H9 (cell line): ENCODE measurements around the gene TNFAIP6. TPM values are rescaled to one million over a fixed set of nuclear protein-coding genes. Genes with fewer than 3 reads are reported as not detected.
"Not testable (repeated sequence)": the region's sequence is repeated elsewhere in the genome, so short reads cannot be mapped to it uniquely, and the experiment has no call there.

Experiments
- DNase-seq: peaks from one replicate; pipeline ENCODE4 v3.0.0-alpha.2; 2017
- H2AFZ ChIP-seq: one replicate; pipeline ENCODE4 v1.6.1; 2013; ENCODE audit warnings: mild to moderate bottlenecking, low read length, control low read depth, moderate library complexity
- H2AK5ac ChIP-seq: 2 replicates; pipeline ENCODE4 v1.6.1; 2013; ENCODE audit warnings: low read length, control low read depth, mixed read lengths; ENCODE audit not compliant: insufficient read length
- H2BK120ac ChIP-seq: one replicate; pipeline ENCODE4 v1.6.1; 2013; ENCODE audit warnings: low read depth, mild to moderate bottlenecking, low read length, control low read depth, inconsistent platforms; ENCODE audit not compliant: poor library complexity, severe bottlenecking
- H2BK12ac ChIP-seq: 2 replicates; pipeline ENCODE4 v1.6.1; 2013; ENCODE audit warnings: low read length, control low read depth, mixed read lengths, low read depth; ENCODE audit not compliant: insufficient read length
- H2BK15ac ChIP-seq: 2 replicates; pipeline ENCODE4 v1.6.1; 2013; ENCODE audit warnings: low read depth, low read length, control low read depth
- H2BK20ac ChIP-seq: one replicate; pipeline ENCODE4 v1.6.1; 2013; ENCODE audit warnings: low read depth, mild to moderate bottlenecking, low read length, control low read depth, inconsistent platforms; ENCODE audit not compliant: poor library complexity, severe bottlenecking
- H2BK5ac ChIP-seq: 2 replicates; pipeline ENCODE4 v1.6.1; 2013; ENCODE audit warnings: low read length, control low read depth, mixed read lengths; ENCODE audit not compliant: insufficient read length
- H3K14ac ChIP-seq: 2 replicates; pipeline ENCODE4 v1.6.1; 2013; ENCODE audit warnings: low read length, control low read depth; ENCODE audit not compliant: insufficient read depth
- H3K18ac ChIP-seq: 2 replicates; pipeline ENCODE4 v1.6.1; 2013; ENCODE audit warnings: low read depth, mild to moderate bottlenecking, mixed read lengths, low read length, control low read depth; ENCODE audit not compliant: insufficient read length
- H3K23ac ChIP-seq: 2 replicates; pipeline ENCODE4 v1.6.1; 2013; ENCODE audit warnings: low read length, control low read depth, mixed read lengths, low read depth; ENCODE audit not compliant: insufficient read length
- H3K23me2 ChIP-seq: 2 replicates; pipeline ENCODE4 v1.6.1; 2013; ENCODE audit warnings: low read depth, mild to moderate bottlenecking, mixed read lengths, low read length, control low read depth; ENCODE audit not compliant: insufficient read length, poor library complexity, severe bottlenecking
- H3K27ac ChIP-seq: 2 replicates; pipeline ENCODE4 v1.5.1; 2013; ENCODE audit warnings: low read length, control low read depth, mixed read lengths, low read depth; ENCODE audit not compliant: insufficient read length
- H3K27me3 ChIP-seq: 2 replicates; pipeline ENCODE4 v1.6.1; 2013; ENCODE audit warnings: low read length, control low read depth, inconsistent platforms; ENCODE audit not compliant: insufficient read depth
- H3K4ac ChIP-seq: 2 replicates; pipeline ENCODE4 v1.6.1; 2013; ENCODE audit warnings: low read depth, mild to moderate bottlenecking, control low read depth, inconsistent platforms, low read length, moderate library complexity
- H3K4me1 ChIP-seq: 2 replicates; pipeline ENCODE4 v1.6.1; 2013; ENCODE audit warnings: low read length, control low read depth, inconsistent platforms; ENCODE audit not compliant: insufficient read depth
- H3K4me2 ChIP-seq: 2 replicates; pipeline ENCODE4 v1.6.1; 2013; ENCODE audit warnings: low read length, control low read depth, mixed read lengths; ENCODE audit not compliant: insufficient read length, insufficient read depth
- H3K56ac ChIP-seq: 2 replicates; pipeline ENCODE4 v1.6.1; 2013; ENCODE audit warnings: low read depth, mild to moderate bottlenecking, mixed read lengths, low read length, control low read depth; ENCODE audit not compliant: insufficient read length
- H3K79me1 ChIP-seq: 2 replicates; pipeline ENCODE4 v1.6.1; 2013; ENCODE audit warnings: low read depth, mild to moderate bottlenecking, moderate library complexity, low read length, control low read depth, inconsistent platforms; ENCODE audit not compliant: insufficient read depth, poor library complexity, severe bottlenecking
- H3K79me2 ChIP-seq: 2 replicates; pipeline ENCODE4 v1.6.1; 2013; ENCODE audit warnings: low read length, control low read depth, inconsistent platforms; ENCODE audit not compliant: insufficient read depth
- H3K9ac ChIP-seq: 2 replicates; pipeline ENCODE4 v1.6.1; 2013; ENCODE audit warnings: low read length, control low read depth, mixed read lengths; ENCODE audit not compliant: insufficient read length; ENCODE audit errors: extremely low read depth
- H3K9me3 ChIP-seq: one replicate; pipeline ENCODE4 v1.6.1; 2013; ENCODE audit warnings: low read depth, low read length, inconsistent platforms; ENCODE audit not compliant: control insufficient read depth
- H3T11ph ChIP-seq: one replicate; pipeline ENCODE4 v1.6.1; 2013; ENCODE audit warnings: mild to moderate bottlenecking, low read length, control low read depth, inconsistent platforms
- H4K20me1 ChIP-seq: one replicate; pipeline ENCODE4 v1.6.1; 2013; ENCODE audit not compliant: control insufficient read depth, insufficient read length, insufficient read depth
- H4K5ac ChIP-seq: 2 replicates; pipeline ENCODE4 v1.6.1; 2013; ENCODE audit warnings: low read depth, mild to moderate bottlenecking, mixed read lengths, low read length, control low read depth; ENCODE audit not compliant: insufficient read length
- H4K8ac ChIP-seq: replicated peaks from 2 replicates; pipeline ENCODE4 v1.6.1; 2013; ENCODE audit warnings: low read length, control low read depth, mixed read lengths, low read depth; ENCODE audit not compliant: insufficient read length
- H4K91ac ChIP-seq: 2 replicates; pipeline ENCODE4 v1.6.1; 2013; ENCODE audit warnings: low read depth, mild to moderate bottlenecking, moderate library complexity, mixed read lengths, low read length, control low read depth; ENCODE audit not compliant: insufficient read length
- H3K27ac Mint-ChIP-seq, 3 experiments: 2 replicates in 2 of 3; 3 replicates in 1 of 3; pipeline ENCODE4 v1.8.0; 2020 to 2021; ENCODE audit warnings: mixed read lengths in 3 of 3, mild to moderate bottlenecking in 1 of 3, moderate library complexity in 1 of 3
- H3K27me3 Mint-ChIP-seq: 2 replicates; pipeline ENCODE4 v1.8.0; 2021; ENCODE audit warnings: low read depth, mild to moderate bottlenecking, moderate library complexity, mixed read lengths
- H3K36me3 Mint-ChIP-seq, 3 experiments: 2 replicates in 2 of 3; 3 replicates in 1 of 3; pipeline ENCODE4 v1.8.0; 2020 to 2021; ENCODE audit warnings: low read depth in 3 of 3, mixed read lengths in 3 of 3; ENCODE audit not compliant: insufficient read depth in 1 of 3
- H3K4me1 Mint-ChIP-seq, 2 experiments: 2 replicates each; pipeline ENCODE4 v1.8.0; 2020; ENCODE audit warnings: mixed read lengths in 2 of 2
- H3K4me3 Mint-ChIP-seq, 2 experiments: 2 replicates in 1 of 2; 3 replicates in 1 of 2; pipeline ENCODE4 v1.8.0; 2020 to 2021; ENCODE audit warnings: mild to moderate bottlenecking in 2 of 2, mixed read lengths in 2 of 2, moderate library complexity in 1 of 2
- H3K9me3 Mint-ChIP-seq, 2 experiments: 2 replicates in 1 of 2; 3 replicates in 1 of 2; pipeline ENCODE4 v1.8.0; 2020; ENCODE audit warnings: mild to moderate bottlenecking in 2 of 2, mixed read lengths in 2 of 2, moderate library complexity in 1 of 2
- WGBS: extraction: QIAGEN DNeasy Blood & Tissue Kit; methylation state at CpG from one replicate; pipeline ENCODE4 v1.1.7; 2013; ENCODE audit warnings: missing lambda C conversion rate, low lambda C conversion rate, mixed read lengths; ENCODE audit not compliant: insufficient read length; ENCODE audit errors: extremely low coverage; 5-methylcytosine and 5-hydroxymethylcytosine counted together
- total RNA-seq: library from RNA; stranded (reverse); gene quantifications from 2 replicates; pipeline ENCODE4 v1.2.1, GENCODE V29; 2021
- TF ChIP-seq, protein P1 (sequence below): fragments of 200-600 bp; sonication (generic); conservative IDR thresholded peaks from 3 replicates; pipeline ENCODE4 v1.8.0; 2021; ENCODE audit warnings: antibody characterized with exemption, mild to moderate bottlenecking

TNFAIP6 gene
- total RNA-seq, 1 experiment from 2014 or later: 1.2 TPM

DNA sequence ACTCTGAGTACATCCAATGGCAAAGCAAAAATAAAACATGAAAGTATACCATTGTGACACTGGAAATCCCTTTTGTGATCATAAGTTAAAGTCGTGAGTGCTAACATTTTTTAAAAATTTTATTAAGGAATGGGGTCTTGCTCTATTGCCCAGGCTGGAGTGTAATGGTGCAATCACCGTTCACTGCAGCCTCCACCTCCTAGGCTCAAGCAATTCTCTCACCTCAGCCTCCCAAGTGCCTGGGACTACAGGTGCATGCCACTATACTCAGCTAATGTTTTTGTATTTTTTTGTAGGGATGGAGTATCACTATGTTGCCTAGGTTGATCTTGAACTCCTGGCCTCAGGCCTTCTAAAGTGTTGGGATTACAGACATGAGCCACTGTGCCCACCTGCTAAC is 14.3 kb upstream of the TNFAIP6 start:
- Mint-ChIP-seq H3K9me3 (peaks cover 13 to 14% of the 10 kb centered on the region in 2 experiments), H3K4me1 (peaks cover 26 to 29% of the 10 kb centered on the region in 2 experiments), H3K27ac (no peak overlapping the region), H3K4me3 (no peak overlapping the region), H3K27me3 (no peaks in the 10 kb centered on the region), H3K36me3 (peaks cover 7 to 14% (median 11%) of the 10 kb centered on the region in 3 experiments)
- no peak overlapping the region for H3T11ph ChIP-seq
- H4K91ac ChIP-seq: no peak overlapping the region
- H3K23me2 ChIP-seq: no peaks in the 10 kb centered on the region
- no peaks in the 10 kb centered on the region for H3K9me3 ChIP-seq
- no peak overlapping the region for H4K8ac ChIP-seq
- H3K27me3 ChIP-seq: no peaks in the 10 kb centered on the region
- TF ChIP-seq, protein P1, sequence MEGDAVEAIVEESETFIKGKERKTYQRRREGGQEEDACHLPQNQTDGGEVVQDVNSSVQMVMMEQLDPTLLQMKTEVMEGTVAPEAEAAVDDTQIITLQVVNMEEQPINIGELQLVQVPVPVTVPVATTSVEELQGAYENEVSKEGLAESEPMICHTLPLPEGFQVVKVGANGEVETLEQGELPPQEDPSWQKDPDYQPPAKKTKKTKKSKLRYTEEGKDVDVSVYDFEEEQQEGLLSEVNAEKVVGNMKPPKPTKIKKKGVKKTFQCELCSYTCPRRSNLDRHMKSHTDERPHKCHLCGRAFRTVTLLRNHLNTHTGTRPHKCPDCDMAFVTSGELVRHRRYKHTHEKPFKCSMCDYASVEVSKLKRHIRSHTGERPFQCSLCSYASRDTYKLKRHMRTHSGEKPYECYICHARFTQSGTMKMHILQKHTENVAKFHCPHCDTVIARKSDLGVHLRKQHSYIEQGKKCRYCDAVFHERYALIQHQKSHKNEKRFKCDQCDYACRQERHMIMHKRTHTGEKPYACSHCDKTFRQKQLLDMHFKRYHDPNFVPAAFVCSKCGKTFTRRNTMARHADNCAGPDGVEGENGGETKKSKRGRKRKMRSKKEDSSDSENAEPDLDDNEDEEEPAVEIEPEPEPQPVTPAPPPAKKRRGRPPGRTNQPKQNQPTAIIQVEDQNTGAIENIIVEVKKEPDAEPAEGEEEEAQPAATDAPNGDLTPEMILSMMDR: no peak
- no peak for DNase-seq
- no peak overlapping the region for H3K56ac ChIP-seq
- H3K23ac ChIP-seq: no peak overlapping the region
- H3K79me1 ChIP-seq: no peaks in the 10 kb centered on the region
- no peak overlapping the region for H2BK12ac ChIP-seq
- no peak overlapping the region for H2BK15ac ChIP-seq
- H2BK20ac ChIP-seq: no peak overlapping the region
- no peak overlapping the region for H3K4me2 ChIP-seq
- H2BK120ac ChIP-seq: no peak overlapping the region
- no peak overlapping the region for H4K5ac ChIP-seq
- no peaks in the 10 kb centered on the region for H3K79me2 ChIP-seq
- no peak overlapping the region for H3K9ac ChIP-seq
- no peak overlapping the region for H2AK5ac ChIP-seq
- H2BK5ac ChIP-seq: no peak overlapping the region
- H3K4ac ChIP-seq: no peak overlapping the region
- no peak overlapping the region for H3K18ac ChIP-seq
- H3K14ac ChIP-seq: no peak overlapping the region
- H2AFZ ChIP-seq: no peak overlapping the region
- no peaks in the 10 kb centered on the region for H4K20me1 ChIP-seq
- H3K4me1 ChIP-seq: peaks cover 2% of the 10 kb centered on the region
- no peak overlapping the region for H3K27ac ChIP-seq
- WGBS: no CpG with 5 or more reads among the region's 2 CpGs

DNA sequence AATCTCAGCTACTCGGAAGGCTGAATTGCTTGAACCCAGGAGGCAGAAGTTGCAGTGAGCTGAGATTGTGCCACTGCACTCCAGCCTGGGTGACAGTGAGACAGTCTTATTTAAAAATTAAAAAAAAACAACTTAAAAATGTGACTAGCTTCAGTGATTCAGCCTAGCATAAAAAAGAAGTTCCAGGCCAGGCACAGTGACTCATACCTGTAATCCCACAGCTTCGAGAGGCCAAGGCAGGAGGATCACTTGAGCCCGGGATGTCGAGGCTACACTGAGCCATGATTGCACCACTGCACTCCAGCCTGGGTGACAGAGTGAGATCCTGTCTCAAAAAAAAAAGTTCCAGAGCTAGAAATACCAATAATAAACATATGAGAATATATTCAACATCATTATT is 13.2 kb upstream of the TNFAIP6 start:
- H3K18ac ChIP-seq, H2AK5ac ChIP-seq, H3K9me3 ChIP-seq, H2BK120ac ChIP-seq, H3K79me1 ChIP-seq, H4K5ac ChIP-seq, H3K23ac ChIP-seq, H4K20me1 ChIP-seq, H3K79me2 ChIP-seq, H3K27ac ChIP-seq, H3K4ac ChIP-seq, H2BK20ac ChIP-seq, H3K4me2 ChIP-seq, H4K91ac ChIP-seq, H3K4me1 ChIP-seq, H3K9ac ChIP-seq, H3T11ph ChIP-seq, H3K27me3 Mint-ChIP-seq, H2BK12ac ChIP-seq, H3K27me3 ChIP-seq, H3K56ac ChIP-seq, H3K4me3 Mint-ChIP-seq, H3K27ac Mint-ChIP-seq, H3K23me2 ChIP-seq, H2BK5ac ChIP-seq, H2BK15ac ChIP-seq, DNase-seq, H2AFZ ChIP-seq, H3K14ac ChIP-seq, H4K8ac ChIP-seq: not testable (repeated sequence)
- peaks cover 13 to 14% of the 10 kb centered on the region in 2 experiments for H3K9me3 Mint-ChIP-seq
- H3K36me3 Mint-ChIP-seq: peaks cover 7 to 14% (median 12%) of the 10 kb centered on the region in 3 experiments
- peaks cover 16 to 20% of the 10 kb centered on the region in 2 experiments for H3K4me1 Mint-ChIP-seq
- no CpG with 5 or more reads among the region's 4 CpGs for WGBS
